ENCODE results near the gene OGA.

OGA gene

GRCh38 chr10:101762736-101763135 is 55.5 kb downstream of the OGA start:
- no peak for TF ChIP-seq CTCF (IDR thresholded peaks at IDR 0.05; ENCODE audit: low read depth, low read length)
- H3K4me3 ChIP-seq (ENCODE audit: low read depth, low read length) = no peak overlapping the region

- H3K4me3 ChIP-seq (ENCODE audit: low read depth, low read length) = no peak overlapping the region
- TF ChIP-seq CTCF (IDR thresholded peaks at IDR 0.05; ENCODE audit: low read depth, low read length) = no peak
Measured at GRCh38 chr10:101761226-101761625, 57.0 kb downstream of the OGA start.

- no peak for TF ChIP-seq CTCF (IDR thresholded peaks at IDR 0.05; ENCODE audit: low read depth, low read length)
- H3K4me3 ChIP-seq (ENCODE audit: low read depth, low read length) = no peak overlapping the region
Measured at GRCh38 chr10:101760510-101760909, 57.7 kb downstream of the OGA start.

GRCh38 chr10:101759309-101760247 is 58.7 kb downstream of the OGA start:
- no peak for TF ChIP-seq CTCF (IDR thresholded peaks at IDR 0.05; ENCODE audit: low read depth, low read length)
- no peak overlapping the region for H3K4me3 ChIP-seq (ENCODE audit: low read depth, low read length)

GRCh38 chr10:101758858-101759257 is 59.4 kb downstream of the OGA start:
- H3K4me3 ChIP-seq (ENCODE audit: low read depth, low read length) = no peak overlapping the region
- TF ChIP-seq CTCF (IDR thresholded peaks at IDR 0.05; ENCODE audit: low read depth, low read length) = no peak

GRCh38 chr10:101752241-101752640 is 66.0 kb downstream of the OGA start:
- H3K4me3 ChIP-seq (ENCODE audit: low read depth, low read length) = no peak overlapping the region
- no peak for TF ChIP-seq CTCF (IDR thresholded peaks at IDR 0.05; ENCODE audit: low read depth, low read length)

All from WI38 (cell line).